Hematopoietic multipotent progenitor cell treated with erythropoietin and hydrocortisone succinate and interleukin-3 and kit ligand, for 8 days (in vitro differentiated cells): ENCODE measurements around the gene TCHP.

ENCODE experiments used
- DNase-seq: peaks from one replicate; pipeline ENCODE4 v3.0.0-alpha.2; 2015

TCHP gene

DNA sequence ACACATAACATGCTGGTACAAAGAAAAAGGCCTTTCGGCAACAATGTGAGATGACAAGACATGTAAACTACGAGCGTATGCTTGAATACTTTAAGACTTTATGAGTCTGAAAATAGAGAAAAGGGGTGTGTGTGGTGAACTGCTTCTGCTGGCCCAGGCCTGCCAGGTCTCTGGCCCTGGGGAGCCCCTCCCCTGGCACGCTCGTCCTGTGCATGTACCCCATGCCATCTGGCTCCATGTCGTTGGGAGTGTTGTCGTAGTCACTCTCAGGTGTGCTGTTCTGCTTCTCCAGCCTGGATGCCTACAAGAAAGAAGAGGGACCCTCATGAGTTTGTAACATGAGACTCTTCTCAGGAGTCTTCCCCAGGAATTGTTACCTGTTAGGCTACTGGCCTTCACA is 38.9 kb downstream of the TCHP start:
- no peak for DNase-seq

DNA sequence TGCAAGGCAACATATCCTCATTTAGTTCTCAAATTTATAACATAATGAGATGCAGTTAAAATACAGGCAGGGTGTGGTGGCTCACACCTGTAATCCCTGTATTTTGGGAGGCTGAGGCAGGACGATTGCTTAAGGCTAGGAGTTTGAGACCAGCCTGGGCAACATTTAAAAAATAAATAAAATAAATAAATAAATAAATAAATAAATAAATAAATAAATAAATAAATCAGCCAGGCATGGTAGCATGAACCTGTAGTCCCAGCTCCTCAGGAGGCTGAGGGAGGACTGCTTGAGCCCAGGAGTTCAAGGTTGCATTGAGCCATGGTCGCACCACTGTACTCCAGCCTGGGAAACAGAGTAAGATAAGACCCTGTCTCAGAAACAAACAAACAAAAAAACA is 39.4 kb downstream of the TCHP start:
- DNase-seq = no peak

DNA sequence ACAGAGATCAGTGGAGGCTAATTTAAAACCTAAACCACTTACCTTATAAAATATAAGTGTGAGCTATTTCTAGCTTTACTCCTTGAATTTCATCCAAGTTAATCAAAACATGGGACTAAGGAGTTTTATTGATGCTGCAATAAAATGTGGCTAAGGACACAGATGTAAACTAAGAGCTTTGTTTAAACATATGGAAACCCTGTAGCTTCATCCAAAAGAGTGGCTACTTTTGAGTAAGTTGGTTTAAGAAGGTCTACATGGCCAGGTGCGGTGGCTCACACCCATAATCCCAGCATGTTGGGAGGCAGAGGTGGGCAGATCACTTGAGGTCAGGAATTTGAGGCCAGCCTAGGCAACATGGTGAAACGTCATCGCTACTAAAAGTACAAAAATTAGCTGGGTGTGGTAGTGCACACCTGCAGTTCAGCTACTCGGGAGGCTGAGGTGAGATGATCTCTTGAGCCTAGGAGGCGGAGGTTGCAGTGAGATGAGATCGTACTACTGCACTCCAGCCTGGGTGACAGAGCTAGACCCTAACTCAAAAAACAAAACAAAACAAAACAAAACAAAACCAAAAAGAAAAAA is 40.4 kb downstream of the TCHP start:
- DNase-seq = no peak

DNA sequence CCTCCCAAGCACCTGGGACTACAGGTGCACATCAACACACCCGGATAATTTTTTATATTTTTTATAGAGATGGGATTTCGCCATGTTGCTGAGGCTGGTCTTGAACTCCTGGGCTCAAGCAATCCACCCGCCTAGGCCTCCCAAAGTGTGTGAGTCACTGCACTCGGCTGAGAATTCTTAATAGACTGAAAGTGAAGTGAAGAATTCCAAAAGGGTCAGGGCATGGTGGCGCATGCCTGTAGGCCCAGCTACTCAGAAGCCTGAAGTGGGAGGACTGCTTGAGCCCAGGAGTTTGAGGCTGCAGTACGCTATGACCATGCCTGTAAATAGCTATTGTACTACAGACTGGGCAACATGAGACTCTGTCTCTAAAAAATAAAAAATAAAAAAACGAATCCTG is 43.7 kb downstream of the TCHP start:
- DNase-seq = no peak

DNA sequence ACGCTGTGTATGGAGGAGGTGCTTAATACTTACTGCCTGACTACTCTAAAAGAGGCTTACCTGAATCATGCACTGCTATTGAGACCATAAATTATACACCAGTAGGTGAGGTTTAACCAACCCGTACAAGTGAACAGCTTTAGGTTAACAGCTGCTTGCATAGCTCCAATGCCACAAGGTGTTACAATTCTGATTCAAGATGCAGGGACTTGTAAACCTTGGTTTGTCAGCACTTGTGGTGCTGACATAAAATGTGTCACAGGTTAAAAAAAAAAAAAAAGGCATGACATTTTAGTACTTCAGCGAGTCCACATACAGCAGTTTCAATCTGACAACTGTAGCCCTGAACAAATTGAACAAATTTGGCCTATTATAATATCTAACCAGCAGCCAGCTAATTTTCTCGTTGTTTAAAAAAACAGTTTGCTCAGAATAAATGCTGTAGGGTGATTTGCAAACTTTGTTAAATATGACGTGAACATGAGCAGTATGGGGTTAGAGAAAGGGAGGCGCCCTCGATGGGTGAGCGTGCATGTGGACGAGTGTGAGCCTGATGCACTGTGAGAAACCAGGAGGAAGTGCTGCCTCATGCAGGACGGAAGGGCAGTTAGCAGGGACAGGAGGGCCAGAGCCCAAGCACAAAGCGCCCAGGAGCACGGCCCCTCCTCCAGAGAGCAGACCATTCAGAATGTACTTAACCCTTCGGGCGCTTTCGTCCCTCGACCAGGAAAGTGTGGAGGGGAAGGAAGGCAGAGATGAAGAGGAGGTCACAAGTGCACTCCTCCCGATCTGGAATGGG is 44.7 kb downstream of the TCHP start:
- DNase-seq = no peak

DNA sequence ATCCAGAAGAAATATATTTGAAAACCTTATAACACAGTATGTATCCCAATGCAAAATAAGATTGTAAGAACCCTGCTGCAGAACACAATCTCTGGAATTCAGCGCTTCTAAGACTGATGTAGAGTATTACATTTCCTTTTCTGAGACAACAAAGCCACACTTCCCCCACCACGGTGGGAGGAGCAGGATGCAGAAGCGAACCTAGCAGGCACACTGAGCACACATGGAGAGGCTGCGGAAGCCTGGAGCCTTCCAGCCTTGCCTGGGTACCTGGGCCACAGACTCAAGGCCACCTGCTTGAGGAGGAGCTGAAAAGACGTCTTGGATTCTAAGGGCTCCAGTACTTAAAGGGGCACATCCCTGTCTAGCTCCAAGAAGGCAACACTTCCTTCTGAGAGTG is 46.4 kb downstream of the TCHP start:
- DNase-seq = no peak

DNA sequence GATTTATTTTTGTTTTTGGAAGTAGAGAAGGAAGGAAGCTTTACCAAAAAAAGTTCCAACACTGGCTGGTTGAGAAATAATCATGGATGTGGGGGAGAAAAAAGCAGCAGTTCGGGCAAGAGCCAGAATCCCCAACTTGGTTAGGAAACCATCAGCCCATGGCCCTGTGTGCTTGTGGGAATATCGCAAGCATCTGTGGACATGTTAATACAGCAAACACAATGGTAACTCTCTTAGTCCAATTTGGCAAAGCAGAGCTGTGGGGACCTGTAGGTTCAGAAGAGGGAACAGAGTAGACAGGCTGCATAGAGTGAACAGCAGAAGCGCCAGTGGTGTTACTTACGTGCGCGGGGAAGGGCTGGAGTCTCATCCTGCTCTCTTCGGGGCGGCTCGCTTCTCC is 46.8 kb downstream of the TCHP start:
- DNase-seq = no peak

DNA sequence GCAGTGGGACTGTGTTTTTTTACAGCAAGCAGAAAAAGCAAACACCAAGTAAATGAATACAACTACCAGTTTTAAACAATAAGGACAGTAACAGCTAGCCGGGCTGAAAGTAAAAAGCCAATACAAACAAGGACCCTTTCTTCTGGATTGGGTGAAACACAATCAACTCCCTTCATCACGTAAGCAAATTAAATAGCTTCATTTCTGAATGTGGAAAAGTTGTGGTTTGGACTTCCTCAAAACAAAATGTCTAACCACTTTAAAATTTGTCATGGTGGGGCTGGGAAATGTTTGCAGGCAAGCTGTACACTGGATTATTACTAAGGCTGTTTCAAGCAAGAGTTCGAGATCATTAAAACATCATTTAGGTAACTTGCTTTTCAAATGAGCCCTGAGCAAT is 47.4 kb downstream of the TCHP start:
- DNase-seq = peak; percentile 27

DNA sequence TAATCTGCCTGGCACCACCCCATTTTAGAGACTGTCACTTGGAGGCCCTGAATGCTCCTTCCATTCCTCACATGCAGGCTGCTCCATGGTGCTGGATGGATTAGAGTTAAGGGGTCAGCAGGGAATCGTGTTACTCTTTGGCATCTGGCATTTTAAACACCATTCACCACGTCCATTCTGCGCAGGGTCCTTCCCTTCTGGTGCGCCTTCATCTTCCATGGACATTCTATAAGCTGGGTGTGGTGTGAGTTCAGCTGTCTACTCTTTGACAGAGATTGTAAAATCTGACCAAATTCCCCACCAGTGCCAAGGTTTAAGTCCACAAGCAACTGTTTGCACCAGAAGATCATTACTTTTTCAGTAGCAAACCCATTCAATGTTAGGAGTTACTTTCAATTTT is 48.3 kb downstream of the TCHP start:
- DNase-seq = no peak

DNA sequence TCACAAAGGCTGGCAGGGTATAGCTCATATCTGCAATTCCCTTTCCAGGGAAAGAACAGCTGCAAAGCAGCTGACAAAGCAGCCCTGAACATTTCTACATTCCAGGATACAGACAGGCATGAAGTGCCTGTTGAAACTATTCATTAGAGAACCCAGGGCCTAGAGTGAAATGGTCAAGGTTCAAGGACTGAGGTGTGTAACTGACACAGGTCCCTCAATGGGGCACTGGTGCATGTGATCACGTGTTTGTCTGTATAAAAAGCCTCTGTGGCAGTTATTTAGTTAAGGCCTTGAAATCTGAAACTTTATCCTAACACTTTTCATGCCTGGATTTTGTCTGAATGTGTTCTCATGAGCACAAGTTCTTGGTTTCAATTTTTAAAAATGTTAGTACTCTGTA is 49.0 kb downstream of the TCHP start:
- DNase-seq = no peak

DNA sequence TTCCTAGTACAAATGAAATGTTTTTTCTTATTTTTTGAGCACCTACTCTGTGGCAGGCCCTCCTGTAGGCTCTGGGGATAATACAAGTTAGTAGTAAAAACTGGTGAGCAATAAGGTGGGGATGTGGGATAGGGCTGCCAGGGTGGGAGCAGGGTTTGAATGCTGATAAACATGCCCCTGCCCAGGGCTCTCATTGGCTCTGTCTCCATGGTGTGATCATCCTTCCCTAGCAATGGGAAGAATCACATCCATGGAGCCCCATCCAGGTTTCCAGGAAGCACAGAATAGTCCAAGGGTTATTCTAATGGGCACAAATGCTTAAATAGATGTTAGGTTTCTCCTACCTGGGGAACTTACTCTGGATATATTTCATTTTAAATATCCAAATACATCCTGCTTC is 50.6 kb downstream of the TCHP start:
- DNase-seq = no peak

DNA sequence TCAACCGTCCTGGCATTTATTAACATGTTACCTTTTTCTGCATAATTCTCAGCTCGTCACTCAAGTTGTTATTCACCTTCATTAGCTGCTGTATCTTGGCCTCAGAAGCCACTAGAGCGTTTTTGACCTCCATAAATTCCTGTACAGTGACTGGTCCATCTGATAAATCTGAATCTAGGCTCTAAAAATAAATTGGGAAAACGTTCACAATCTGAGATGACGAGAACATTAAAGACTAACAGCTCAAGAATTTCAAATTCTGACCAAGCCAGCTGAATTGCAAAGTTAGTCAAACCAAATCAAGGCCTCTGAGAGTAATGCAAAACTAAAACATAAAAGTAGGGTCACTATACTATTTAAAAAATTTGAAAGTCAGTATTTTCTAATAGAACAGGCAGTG is 51.1 kb downstream of the TCHP start:
- DNase-seq = no peak

DNA sequence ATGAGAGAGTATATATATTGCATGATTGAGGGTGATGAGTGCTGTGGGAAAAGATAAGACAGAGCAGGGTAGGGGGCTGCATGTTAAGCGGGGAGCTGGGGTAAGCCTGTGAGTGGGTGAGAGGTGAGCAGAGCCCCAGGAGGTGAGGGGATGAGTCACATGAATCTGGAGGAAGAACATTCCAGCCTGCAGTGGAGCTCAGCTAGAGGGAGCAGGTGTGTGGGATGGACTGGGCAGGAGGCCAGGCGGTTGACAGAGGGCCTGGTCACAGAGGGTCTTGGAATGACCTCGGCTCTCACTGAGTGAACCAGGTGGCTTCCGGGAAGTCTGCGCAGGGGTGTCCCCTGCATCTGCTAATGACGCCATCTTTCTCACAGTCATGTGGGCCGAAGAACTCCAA is 51.7 kb downstream of the TCHP start:
- DNase-seq = no peak

DNA sequence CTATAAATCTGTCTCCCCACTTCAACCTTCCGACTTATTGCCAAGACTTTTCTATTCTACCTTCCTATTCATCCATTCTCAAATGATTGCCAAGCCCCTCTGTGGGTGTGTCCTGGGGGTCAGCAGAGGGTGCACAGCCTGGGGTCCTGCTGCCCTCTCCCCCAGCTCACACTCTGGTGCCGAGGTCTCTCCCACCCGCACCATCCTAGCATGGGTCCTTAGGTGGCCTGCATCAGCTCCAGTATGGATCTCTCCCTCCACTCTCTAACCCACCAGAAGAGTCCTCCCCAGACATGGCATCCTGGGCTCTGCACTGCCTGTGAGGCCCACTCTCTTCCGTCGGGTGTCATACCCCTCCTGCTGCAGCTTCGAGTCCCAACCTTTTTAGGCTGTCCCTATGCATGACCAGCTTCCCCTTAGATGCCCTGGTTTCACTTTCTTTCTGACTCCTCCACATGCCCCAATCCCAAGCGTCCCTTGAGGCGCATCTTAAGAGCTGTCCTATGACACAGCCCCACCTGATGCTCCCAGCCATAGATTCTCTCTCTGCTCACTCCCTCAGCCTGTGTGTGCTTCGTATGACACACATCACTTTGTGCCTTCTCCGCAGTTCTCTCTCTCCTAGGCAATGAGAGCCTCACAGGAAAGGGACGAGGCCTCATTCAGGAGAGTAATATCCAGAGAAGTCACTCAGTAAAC is 52.2 kb downstream of the TCHP start:
- DNase-seq = no peak

DNA sequence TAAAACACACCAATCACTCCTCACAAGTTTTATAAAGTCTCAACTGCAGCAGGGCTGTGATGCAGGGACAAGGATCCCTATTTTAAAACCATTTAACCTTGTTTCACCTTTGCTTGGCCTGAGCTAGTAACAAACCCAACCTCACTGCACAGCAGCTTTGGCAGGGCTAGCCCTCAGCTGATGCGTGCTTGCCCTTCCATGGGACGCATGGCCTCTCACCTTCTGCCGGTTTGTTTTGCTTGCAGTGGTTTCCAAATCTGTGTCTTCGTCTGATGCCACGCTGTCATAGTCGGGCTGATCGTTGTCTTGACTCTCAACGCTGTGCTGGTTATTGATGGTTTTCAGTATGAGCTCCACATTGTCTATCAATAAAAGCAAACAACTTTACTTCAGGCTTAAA is 52.8 kb downstream of the TCHP start:
- DNase-seq = no peak

DNA sequence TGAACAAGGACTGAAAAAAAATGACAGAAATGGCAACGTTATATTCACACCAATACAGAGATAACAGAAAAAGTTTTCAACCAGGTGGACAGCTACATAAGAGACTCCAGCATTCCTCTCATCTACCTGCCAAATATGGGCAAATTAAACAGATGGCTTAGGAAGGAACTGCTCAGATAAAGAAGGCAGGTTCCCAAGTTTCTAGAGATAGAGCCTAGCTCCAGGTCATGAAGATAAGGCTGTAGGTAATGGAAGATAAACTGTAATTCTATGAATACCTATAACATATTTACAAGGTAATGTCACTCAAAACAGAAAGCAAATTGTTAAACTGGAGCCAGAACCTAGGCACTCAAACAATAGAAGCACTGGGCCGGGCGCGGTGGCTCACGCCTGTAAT is 53.6 kb downstream of the TCHP start:
- no peak for DNase-seq

DNA sequence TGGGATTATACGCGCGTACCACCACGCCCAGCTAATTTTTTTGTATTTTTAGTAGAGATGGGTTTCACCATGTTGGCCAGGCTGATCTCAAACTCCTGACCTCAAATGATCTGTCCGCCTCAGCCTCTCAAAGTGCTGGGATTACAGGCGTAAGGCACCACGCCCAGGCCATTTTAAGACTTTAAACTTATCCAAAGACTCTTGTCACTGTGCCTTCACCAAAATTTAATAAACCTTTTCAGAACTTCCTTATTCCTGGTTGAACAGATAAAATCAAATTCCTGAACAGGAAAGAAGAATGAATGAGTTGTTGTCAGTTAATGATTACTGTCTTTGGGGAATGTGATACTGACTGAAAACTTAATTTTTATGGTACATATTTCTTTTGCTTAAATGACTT is 58.3 kb downstream of the TCHP start:
- no peak for DNase-seq

DNA sequence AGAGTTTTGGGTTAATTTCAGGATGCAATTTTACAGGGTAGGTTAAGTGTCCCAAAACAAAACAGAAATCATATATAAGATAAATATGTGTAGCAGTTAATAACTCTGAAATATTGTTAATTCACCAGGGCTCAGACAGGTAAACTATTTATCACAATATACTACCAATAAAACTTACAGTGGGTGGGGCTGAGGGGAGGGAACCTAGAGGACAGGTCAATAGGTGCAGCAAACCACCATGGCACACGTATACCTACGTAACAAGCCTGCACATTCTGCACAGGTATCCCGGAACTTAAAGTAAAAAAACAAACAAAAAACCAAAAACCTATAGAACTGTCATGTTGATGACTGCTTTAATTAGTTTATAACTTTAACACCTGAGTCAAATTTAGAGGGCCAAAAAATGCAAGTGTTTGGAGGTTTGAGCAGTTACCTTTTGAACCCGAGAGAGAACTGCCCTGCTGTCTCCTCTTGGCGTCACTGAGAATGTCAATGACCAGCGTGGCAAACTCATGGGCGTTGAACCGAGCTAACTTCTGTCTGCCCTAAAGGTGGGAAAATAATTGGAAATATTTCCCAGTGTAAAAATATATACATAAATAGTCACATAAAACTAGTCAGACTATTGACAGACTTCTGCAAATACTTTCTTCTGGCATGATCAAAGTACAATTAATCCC is 59.5 kb downstream of the TCHP start:
- no peak for DNase-seq

DNA sequence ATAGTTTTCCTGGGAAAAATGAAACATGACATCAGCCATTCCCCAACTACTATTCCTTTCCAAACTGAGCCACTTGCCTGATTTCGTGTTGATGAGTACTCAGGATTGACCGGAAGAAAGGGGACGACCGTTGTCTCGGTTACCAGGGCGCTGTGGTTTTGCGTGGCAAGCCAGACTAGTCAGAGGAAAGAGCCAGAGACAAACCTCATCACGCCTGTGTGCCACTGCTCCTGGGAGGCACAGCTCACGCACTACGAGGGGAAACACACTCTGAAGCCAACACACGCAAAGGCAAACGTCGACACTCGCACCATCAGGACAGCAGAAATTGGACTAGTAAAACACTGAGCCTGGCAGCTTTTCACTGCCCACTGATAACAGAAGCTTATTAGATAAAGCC is 61.1 kb downstream of the TCHP start:
- no peak for DNase-seq

DNA sequence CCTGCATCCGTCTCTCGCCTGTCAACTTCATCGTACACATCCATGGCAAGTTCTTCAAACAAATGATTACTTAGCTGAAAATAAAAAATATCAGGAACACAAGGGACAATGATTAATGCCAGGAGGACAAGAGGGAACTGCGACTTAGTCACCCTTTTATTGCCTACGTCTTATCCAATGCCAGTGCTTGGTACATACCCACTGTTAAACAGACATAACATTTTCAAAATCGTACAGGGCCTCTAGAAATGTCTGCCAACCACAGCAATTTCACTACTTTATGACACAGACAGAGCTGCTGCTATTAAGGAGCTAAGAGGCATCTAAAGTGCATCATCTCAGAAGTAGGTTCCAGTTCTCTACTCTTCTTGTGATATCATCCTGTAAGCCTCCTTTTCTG is 61.5 kb downstream of the TCHP start:
- DNase-seq = no peak

DNA sequence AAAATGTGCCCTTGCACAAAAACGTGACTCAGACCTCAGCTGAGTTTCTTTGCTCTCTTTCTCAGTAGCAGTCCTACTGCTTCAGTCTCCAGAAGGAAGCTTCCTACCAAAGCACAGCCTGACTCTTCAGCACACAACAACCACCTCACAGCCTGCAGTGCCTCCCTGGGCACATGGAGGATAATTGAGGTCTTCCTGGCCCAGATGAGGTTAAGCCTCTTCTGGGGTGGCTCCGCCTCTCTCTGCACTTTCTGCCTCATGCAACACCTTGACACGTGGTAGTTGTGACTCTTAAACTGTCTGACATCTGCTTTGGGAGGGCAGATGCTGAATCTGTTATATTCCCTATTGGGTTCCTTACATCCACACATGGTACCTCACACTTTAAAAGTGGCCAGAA is 62.3 kb downstream of the TCHP start:
- no peak for DNase-seq

DNA sequence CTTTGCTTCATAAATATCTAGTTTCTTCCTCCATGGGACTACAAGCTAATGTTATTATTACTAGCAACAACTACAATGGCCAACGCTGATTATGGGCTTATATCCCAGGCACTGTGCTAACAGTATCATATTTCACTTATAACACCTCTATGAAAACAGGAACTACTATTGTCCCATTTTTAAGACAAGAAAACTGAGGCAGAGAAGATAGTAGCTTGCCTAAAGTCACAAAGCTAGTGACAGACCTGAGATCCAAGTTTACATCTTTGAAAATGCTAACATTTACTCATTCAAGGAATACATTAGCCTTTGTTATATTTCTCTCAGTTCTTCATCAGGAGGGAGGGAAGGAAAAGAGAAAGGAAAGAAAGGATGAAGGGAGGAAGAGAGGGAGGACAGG is 63.3 kb downstream of the TCHP start:
- no peak for DNase-seq

DNA sequence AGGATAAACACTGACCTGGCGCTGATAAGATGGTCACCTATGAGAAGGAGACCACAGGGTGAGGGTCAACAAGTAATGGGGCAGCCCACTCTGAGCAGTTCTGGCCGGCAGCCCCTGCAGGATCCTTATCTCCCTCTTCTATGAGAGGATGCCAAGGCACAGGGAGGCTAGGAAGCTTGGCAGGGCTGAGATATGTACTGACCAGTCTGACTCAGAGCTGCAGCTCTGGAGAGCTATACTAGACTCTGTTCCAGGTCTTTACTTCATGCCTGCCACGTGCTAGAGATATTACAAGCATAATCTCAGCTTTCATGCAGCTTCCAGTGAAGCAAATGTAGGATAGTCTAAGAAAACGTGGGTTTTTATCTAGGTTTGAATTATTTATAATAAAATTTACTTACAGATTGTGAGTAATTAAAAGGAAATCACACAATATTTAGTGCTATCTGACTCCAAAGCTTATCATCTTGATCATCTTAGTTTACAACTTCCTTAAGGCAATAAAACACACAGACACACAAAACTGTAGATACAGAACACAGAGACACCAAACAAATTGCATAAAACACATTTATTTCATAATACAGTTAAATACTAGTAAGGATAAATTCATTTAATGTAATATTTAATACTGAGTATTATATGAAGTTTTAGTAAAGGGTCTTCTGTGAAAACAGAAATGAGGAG is 63.8 kb downstream of the TCHP start:
- no peak for DNase-seq
